Neural crest cell (in vitro differentiated cells): ENCODE results near the gene FAM174C. TPM values are rescaled to one million over a fixed set of nuclear protein-coding genes. Genes with fewer than 3 reads are reported as not detected.

Experiments
- DNase-seq: peaks from one replicate; pipeline ENCODE4 v3.0.0; 2021; ENCODE audit warnings: low read depth, mixed read lengths, low spot score
- H3K27ac Mint-ChIP-seq: one replicate; pipeline ENCODE4 v1.8.0; 2021; ENCODE audit warnings: mild to moderate bottlenecking, mixed read lengths; ENCODE audit not compliant: unreplicated experiment
- H3K27me3 Mint-ChIP-seq: 2 replicates; pipeline ENCODE4 v1.8.0; 2021; ENCODE audit warnings: low read depth, mild to moderate bottlenecking, mixed read lengths
- H3K36me3 Mint-ChIP-seq: 2 replicates; pipeline ENCODE4 v1.8.0; 2021; ENCODE audit warnings: low read depth, mild to moderate bottlenecking, mixed read lengths
- H3K4me1 Mint-ChIP-seq: 2 replicates; pipeline ENCODE4 v1.8.0; 2021; ENCODE audit warnings: mixed read lengths
- H3K4me3 Mint-ChIP-seq: one replicate; pipeline ENCODE4 v1.8.0; 2021; ENCODE audit warnings: mild to moderate bottlenecking, mixed read lengths
- H3K9me3 Mint-ChIP-seq: 2 replicates; pipeline ENCODE4 v1.8.0; 2021; ENCODE audit warnings: mixed read lengths
- total RNA-seq: library from RNA; stranded (reverse); gene quantifications from 2 replicates; pipeline ENCODE4 v1.2.1, GENCODE V29; 2021
- TF ChIP-seq, protein P1 (sequence below): fragments of 200-600 bp; sonication (generic); conservative IDR thresholded peaks from 2 replicates; pipeline ENCODE4 v1.5.0; 2021; ENCODE audit warnings: antibody characterized with exemption, mild to moderate bottlenecking

The FAM174C gene
- total RNA-seq, 1 donor from 2014 or later, result 36.6 TPM

DNA sequence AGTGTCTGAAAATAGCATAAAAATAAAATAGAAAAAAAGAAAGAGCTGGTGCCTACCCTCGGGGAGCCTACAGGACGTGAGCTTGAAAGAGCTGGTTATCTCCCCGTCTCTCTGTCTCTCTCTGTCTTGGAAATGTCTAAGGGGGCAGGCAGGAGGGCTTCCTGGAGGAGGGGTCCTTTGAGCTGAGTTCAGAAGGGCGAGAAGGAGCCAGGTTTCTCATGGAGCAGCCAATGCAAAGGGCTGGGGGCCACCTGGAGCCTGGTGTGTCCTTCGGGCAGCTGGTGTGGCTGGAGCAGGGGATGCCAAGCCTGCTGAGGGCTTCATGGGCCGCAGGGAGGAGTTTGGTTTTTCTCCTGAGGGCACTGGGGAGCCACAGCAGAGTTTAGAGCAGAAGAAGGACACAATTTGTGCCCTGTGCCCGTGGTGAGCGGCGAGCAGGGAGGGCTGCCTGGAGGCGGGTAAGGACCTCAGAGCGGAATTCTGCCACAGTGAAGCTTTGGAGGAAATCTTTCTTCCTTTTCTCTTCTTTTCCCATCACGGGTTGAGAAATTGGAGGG lies 49.0 kb downstream of the FAM174C start:
- Mint-ChIP-seq H3K27ac (no peak overlapping the region), H3K36me3 (no peaks in the 10 kb centered on the region), H3K4me3 (no peak overlapping the region), H3K4me1 (peaks cover 15% of the 10 kb centered on the region), H3K9me3 (no peaks in the 10 kb centered on the region), H3K27me3 (no peaks in the 10 kb centered on the region)
- TF ChIP-seq, protein P1, sequence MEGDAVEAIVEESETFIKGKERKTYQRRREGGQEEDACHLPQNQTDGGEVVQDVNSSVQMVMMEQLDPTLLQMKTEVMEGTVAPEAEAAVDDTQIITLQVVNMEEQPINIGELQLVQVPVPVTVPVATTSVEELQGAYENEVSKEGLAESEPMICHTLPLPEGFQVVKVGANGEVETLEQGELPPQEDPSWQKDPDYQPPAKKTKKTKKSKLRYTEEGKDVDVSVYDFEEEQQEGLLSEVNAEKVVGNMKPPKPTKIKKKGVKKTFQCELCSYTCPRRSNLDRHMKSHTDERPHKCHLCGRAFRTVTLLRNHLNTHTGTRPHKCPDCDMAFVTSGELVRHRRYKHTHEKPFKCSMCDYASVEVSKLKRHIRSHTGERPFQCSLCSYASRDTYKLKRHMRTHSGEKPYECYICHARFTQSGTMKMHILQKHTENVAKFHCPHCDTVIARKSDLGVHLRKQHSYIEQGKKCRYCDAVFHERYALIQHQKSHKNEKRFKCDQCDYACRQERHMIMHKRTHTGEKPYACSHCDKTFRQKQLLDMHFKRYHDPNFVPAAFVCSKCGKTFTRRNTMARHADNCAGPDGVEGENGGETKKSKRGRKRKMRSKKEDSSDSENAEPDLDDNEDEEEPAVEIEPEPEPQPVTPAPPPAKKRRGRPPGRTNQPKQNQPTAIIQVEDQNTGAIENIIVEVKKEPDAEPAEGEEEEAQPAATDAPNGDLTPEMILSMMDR, result no peak
- no peak for DNase-seq

DNA sequence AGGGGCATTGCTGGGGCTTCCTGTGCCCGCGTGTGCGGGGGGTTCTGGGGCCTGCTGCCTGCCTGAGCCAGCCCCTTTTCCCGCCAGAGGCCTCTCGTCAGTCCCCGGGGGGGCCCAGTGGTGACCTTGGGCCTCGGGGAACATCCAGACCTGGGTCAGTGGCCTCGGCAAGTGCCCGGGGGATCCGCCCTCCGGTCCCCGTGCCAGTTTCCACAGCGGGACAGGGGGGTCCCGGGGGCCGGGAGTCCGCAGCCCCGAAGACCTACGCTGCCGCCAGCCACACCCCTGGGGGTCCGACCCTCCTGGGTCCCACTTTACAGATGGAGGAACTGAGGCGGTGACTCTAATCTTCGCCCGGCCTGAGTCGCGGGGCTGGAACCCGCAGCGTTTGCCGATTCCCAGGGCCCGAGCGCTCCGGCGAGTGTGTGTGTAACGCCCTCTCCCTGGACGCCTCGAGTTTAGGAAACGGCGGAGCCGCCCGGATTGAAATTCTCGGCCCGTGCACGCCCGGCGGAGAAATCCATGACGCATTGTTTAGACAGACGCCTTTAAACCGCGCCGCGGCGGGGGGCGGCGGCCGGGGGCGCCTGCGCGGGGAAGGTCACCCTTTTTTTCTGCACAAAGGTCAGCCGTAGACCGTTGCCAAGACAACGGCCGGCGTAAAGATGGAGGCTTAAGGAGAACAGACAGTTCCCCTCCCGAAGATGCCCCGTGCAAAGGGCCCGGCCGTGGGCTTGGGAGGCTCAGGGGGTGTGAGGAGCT lies 49.7 kb downstream of the FAM174C start:
- Mint-ChIP-seq H3K36me3 (no peaks in the 10 kb centered on the region), H3K27ac (no peak overlapping the region), H3K9me3 (no peaks in the 10 kb centered on the region), H3K4me3 (no peak overlapping the region), H3K27me3 (no peaks in the 10 kb centered on the region), H3K4me1 (peaks cover 17% of the 10 kb centered on the region)
- TF ChIP-seq, protein P1, result no peak
- no peak for DNase-seq

DNA sequence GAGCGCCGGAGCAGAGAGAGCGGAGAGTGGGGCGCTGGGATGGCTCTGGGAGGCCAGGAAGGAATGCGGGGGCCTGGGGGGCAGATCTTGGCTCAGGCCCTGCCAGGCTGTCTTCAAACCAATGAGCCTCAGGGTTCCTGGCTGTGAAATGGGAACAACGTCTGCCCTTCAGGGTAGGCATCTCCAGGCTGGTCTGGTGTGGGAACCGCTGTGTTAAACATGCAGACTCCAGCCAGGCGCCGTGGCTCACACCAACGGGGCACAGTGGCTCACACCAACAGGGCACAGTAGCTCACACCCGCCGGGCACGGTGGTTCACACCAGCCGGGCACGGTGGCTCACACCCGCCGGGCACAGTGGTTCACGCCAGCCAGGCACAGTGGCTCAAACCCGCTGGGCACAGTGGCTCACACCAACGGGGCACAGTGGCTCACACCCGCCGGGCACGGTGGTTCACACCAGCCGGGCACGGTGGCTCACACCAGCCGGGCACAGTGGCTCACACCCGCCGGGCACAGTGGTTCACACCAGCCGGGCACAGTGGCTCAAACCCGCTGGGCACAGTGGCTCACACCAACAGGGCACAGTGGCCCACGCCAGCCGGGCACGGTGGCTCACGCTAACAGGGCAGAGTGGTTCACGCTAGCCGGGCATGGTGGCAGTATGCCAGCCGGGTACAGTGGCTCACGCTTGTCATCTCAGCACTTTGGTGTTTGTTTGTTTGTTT lies 50.4 kb downstream of the FAM174C start:
- H3K9me3 Mint-ChIP-seq, result no peaks in the 10 kb centered on the region
- H3K4me3 Mint-ChIP-seq, result no peak overlapping the region
- no peaks in the 10 kb centered on the region for H3K36me3 Mint-ChIP-seq
- no peak for DNase-seq
- H3K4me1 Mint-ChIP-seq, result peaks cover 17% of the 10 kb centered on the region
- no peaks in the 10 kb centered on the region for H3K27me3 Mint-ChIP-seq
- H3K27ac Mint-ChIP-seq, result no peak overlapping the region
- TF ChIP-seq, protein P1, result no peak

DNA sequence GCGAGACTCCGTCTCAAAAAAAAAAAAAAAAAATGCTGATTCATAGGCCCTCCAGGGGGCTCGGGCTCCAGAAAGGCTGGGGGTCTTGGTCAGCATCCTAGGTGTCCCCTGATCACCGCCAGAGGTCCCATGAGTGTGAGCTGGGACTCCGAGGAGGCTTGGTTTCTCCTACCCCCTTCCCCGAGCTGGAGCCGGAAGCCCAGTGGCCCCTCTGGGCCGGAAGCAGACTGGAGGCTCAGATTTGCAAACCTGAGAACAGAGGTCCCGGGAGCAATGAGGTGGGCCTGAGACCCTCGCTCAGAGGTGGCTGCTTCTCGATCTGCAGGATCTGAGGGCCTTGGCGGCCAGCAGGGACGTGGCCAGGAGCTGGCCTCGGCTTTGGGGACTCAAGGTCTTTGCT lies 51.8 kb downstream of the FAM174C start:
- Mint-ChIP-seq H3K27me3 (no peaks in the 10 kb centered on the region), H3K9me3 (no peaks in the 10 kb centered on the region), H3K4me1 (peaks cover 14% of the 10 kb centered on the region), H3K27ac (no peak overlapping the region), H3K4me3 (no peak overlapping the region), H3K36me3 (no peaks in the 10 kb centered on the region)
- TF ChIP-seq, protein P1, result no peak
- no peak for DNase-seq

Other genes starting within 250 kb of the FAM174C start
- 140 and 141 TPM in 2 replicates for gene CNN2, start 248.9 kb upstream of the FAM174C start, total RNA-seq
- gene ABCA7, start 235.4 kb upstream of the FAM174C start, total RNA-seq, result 12.8 and 16.3 TPM in 2 replicates
- 1.6 and 1.7 TPM in 2 replicates for gene ARHGAP45, start 208.4 kb upstream of the FAM174C start, total RNA-seq
- gene POLR2E, start 180.2 kb upstream of the FAM174C start, total RNA-seq, result 256 and 257 TPM in 2 replicates
- 300 and 313 TPM in 2 replicates for gene GPX4, start 171.5 kb upstream of the FAM174C start, total RNA-seq
- 28.0 and 32.5 TPM in 2 replicates for gene SBNO2, start 101.3 kb upstream of the FAM174C start, total RNA-seq
- gene STK11, start 69.8 kb upstream of the FAM174C start, total RNA-seq, result 55.8 and 60.2 TPM in 2 replicates
- 26.2 and 27.1 TPM in 2 replicates for gene CBARP, start 37.5 kb upstream of the FAM174C start, total RNA-seq
- 140 and 141 TPM in 2 replicates for gene ATP5F1D, start 33.8 kb upstream of the FAM174C start, total RNA-seq
- gene MIDN, start 26.9 kb upstream of the FAM174C start, total RNA-seq, result 177 and 187 TPM in 2 replicates
- gene CIRBP, start 6.2 kb upstream of the FAM174C start, total RNA-seq, result 414 and 421 TPM in 2 replicates
- gene EFNA2, start 10.3 kb downstream of the FAM174C start, total RNA-seq, result 28.0 and 31.0 TPM in 2 replicates
- gene NDUFS7, start 108.4 kb downstream of the FAM174C start, total RNA-seq, result 89.7 and 90.6 TPM in 2 replicates
- gene GAMT, start 126.0 kb downstream of the FAM174C start, total RNA-seq, result 42.6 and 45.6 TPM in 2 replicates
- gene DAZAP1, start 132.1 kb downstream of the FAM174C start, total RNA-seq, result 146 and 157 TPM in 2 replicates
- 1,578 and 1,580 TPM in 2 replicates for gene RPS15, start 162.9 kb downstream of the FAM174C start, total RNA-seq
- 39.2 and 43.0 TPM in 2 replicates for gene APC2, start 174.6 kb downstream of the FAM174C start, total RNA-seq
- 34.5 and 41.5 TPM in 2 replicates for gene C19orf25, start 203.7 kb downstream of the FAM174C start, total RNA-seq
- 10.4 and 11.7 TPM in 2 replicates for gene PCSK4, start 214.8 kb downstream of the FAM174C start, total RNA-seq
- 8.2 and 8.7 TPM in 2 replicates for gene REEP6, start 215.7 kb downstream of the FAM174C start, total RNA-seq
- gene ADAMTSL5, start 237.5 kb downstream of the FAM174C start, total RNA-seq, result not detected in 2 replicates
- not detected in 2 replicates for gene PLK5, start 248.5 kb downstream of the FAM174C start, total RNA-seq